ENCODE results near the gene DOCK3. TPM values are rescaled to one million over a fixed set of nuclear protein-coding genes. Genes with fewer than 3 reads are reported as not detected.

Gene DOCK3
- total RNA-seq, 1 experiment from 2014 or later: 5.6 TPM

DNA sequence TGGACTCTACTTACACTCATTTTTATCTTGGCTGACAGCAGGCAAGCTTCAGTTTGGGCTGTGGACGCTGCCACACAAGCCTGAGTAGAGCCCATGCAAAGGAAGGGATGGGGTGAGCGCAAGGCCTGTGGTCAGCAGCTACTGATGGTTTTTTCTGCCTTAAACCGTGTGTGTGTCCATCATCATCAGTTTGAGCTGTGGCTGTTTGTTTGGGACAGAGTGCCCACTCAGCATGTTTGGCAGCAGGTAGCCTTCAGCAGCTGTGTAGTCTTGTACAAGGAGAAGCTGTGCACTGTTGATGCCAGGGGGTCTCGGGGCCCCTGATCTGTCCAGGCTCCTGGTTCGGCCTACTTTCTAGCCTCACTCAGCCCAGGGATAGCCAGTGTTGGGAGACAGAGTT is 719.8 kb downstream of the DOCK3 start:
- POLR2A ChIA-PET: no interaction called here
- Mint-ChIP-seq H3K4me3 (peak overlapping the region; percentile 41), H3K36me3 (peaks cover 49% of the 10 kb centered on the region), H3K27ac (peak overlapping the region; percentile 24), H3K9me3 (no peaks in the 10 kb centered on the region), H3K27me3 (ENCODE audit: low read depth) (no peaks in the 10 kb centered on the region), H3K4me1 (peaks cover 30% of the 10 kb centered on the region)
- CTCF ChIA-PET: no interaction called here
- TF ChIP-seq FOXP1 (CRISPR knock-in tag; IDR thresholded peaks at IDR 0.05; ENCODE audit: borderline replicate concordance): no peak
- TF ChIP-seq, protein P1, sequence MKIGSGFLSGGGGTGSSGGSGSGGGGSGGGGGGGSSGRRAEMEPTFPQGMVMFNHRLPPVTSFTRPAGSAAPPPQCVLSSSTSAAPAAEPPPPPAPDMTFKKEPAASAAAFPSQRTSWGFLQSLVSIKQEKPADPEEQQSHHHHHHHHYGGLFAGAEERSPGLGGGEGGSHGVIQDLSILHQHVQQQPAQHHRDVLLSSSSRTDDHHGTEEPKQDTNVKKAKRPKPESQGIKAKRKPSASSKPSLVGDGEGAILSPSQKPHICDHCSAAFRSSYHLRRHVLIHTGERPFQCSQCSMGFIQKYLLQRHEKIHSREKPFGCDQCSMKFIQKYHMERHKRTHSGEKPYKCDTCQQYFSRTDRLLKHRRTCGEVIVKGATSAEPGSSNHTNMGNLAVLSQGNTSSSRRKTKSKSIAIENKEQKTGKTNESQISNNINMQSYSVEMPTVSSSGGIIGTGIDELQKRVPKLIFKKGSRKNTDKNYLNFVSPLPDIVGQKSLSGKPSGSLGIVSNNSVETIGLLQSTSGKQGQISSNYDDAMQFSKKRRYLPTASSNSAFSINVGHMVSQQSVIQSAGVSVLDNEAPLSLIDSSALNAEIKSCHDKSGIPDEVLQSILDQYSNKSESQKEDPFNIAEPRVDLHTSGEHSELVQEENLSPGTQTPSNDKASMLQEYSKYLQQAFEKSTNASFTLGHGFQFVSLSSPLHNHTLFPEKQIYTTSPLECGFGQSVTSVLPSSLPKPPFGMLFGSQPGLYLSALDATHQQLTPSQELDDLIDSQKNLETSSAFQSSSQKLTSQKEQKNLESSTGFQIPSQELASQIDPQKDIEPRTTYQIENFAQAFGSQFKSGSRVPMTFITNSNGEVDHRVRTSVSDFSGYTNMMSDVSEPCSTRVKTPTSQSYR (CRISPR knock-in tag; IDR thresholded peaks at IDR 0.05): no peak
- TF ChIP-seq FOXJ3 (CRISPR knock-in tag; IDR thresholded peaks at IDR 0.05; ENCODE audit: borderline replicate concordance): no peak
- no peak for TF ChIP-seq MXD4 (CRISPR knock-in tag; IDR thresholded peaks at IDR 0.05; ENCODE audit: borderline replicate concordance)
- no peak for TF ChIP-seq JAZF1 (CRISPR knock-in tag; IDR thresholded peaks at IDR 0.05)
- no peak for TF ChIP-seq TEAD1 (CRISPR knock-in tag; IDR thresholded peaks at IDR 0.05)
- TF ChIP-seq ZNF219 (CRISPR knock-in tag; IDR thresholded peaks at IDR 0.05; ENCODE audit: borderline replicate concordance): no peak
- no peak for TF ChIP-seq ZNF232 (CRISPR knock-in tag; IDR thresholded peaks at IDR 0.05)
- no peak for TF ChIP-seq ETV6 (CRISPR knock-in tag; IDR thresholded peaks at IDR 0.05)
- TF ChIP-seq, protein P2, sequence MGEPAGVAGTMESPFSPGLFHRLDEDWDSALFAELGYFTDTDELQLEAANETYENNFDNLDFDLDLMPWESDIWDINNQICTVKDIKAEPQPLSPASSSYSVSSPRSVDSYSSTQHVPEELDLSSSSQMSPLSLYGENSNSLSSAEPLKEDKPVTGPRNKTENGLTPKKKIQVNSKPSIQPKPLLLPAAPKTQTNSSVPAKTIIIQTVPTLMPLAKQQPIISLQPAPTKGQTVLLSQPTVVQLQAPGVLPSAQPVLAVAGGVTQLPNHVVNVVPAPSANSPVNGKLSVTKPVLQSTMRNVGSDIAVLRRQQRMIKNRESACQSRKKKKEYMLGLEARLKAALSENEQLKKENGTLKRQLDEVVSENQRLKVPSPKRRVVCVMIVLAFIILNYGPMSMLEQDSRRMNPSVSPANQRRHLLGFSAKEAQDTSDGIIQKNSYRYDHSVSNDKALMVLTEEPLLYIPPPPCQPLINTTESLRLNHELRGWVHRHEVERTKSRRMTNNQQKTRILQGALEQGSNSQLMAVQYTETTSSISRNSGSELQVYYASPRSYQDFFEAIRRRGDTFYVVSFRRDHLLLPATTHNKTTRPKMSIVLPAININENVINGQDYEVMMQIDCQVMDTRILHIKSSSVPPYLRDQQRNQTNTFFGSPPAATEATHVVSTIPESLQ (CRISPR knock-in tag; IDR thresholded peaks at IDR 0.05): no peak
- no peak for TF ChIP-seq HMGA2 (CRISPR knock-in tag; IDR thresholded peaks at IDR 0.05)
- DNase-seq (ENCODE audit: low spot score) (no peak), ATAC-seq (no peak)

DNA sequence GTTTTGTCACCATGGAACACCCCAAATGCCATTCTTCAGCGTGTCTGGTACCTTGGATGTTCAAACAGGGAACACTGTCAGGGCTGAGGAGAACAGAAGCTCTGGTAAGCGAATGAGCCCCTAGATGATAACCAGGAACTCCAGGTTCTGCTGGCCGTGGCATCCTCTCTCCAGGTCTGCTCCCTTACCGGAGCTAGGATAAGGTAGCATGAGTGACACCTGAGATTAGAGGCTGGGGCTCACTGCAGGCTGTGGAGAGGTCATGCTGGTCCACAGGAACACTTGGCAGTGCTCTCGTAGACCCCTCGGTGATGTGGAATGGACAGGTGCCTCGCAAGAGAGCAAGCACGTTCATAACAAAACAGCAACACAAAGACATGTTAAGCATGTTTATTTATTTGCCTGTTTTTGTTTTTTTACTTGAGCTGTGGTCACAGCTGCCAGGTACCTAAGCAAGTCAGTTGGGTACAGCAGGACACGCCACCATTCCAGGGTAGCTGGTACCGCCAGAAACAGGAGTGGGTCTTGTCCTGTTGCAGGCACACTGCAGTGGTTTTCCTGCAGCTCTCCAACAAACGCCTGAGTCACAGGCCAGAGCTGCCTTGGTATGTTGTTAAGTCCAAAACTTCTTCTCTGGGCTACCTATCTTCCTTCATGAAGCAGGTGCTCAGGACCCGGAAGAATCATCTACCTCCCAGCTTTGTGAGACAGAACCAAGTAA is 720.9 kb downstream of the DOCK3 start:
- H3K36me3 Mint-ChIP-seq: peaks cover 48% of the 10 kb centered on the region
- ChIA-PET POLR2A (no interaction called here), CTCF (interaction anchor here (1.4 kb wide), 1 partner anchor 779 kb away, joined by 4 read pairs; no protein-coding TSS in a partner anchor)
- ATAC-seq (no peak), DNase-seq (ENCODE audit: low spot score) (no peak)
- H3K27ac Mint-ChIP-seq: 0 out of 2 replicates have a peak overlapping the region, but pooled peaks have one; percentile 83
- TF ChIP-seq MXD4 (CRISPR knock-in tag; IDR thresholded peaks at IDR 0.05; ENCODE audit: borderline replicate concordance): no peak
- TF ChIP-seq SMAD4 (CRISPR knock-in tag; IDR thresholded peaks at IDR 0.05): no peak
- TF ChIP-seq ATF1 (CRISPR knock-in tag; IDR thresholded peaks at IDR 0.05): no peak
- TF ChIP-seq GABPB1 (CRISPR knock-in tag; IDR thresholded peaks at IDR 0.05): no peak
- no peak for TF ChIP-seq GTF2I (CRISPR knock-in tag; conservative IDR thresholded peaks at IDR 0.05)
- no peak for TF ChIP-seq TEAD4 (CRISPR knock-in tag; IDR thresholded peaks at IDR 0.05)
- TF ChIP-seq, protein P3, sequence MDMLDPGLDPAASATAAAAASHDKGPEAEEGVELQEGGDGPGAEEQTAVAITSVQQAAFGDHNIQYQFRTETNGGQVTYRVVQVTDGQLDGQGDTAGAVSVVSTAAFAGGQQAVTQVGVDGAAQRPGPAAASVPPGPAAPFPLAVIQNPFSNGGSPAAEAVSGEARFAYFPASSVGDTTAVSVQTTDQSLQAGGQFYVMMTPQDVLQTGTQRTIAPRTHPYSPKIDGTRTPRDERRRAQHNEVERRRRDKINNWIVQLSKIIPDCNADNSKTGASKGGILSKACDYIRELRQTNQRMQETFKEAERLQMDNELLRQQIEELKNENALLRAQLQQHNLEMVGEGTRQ (CRISPR knock-in tag; IDR thresholded peaks at IDR 0.05): no peak
- TF ChIP-seq ZNF416 (CRISPR knock-in tag; IDR thresholded peaks at IDR 0.05): no peak
- no peaks in the 10 kb centered on the region for H3K9me3 Mint-ChIP-seq
- H3K4me3 Mint-ChIP-seq: no peak overlapping the region
- H3K27me3 Mint-ChIP-seq (ENCODE audit: low read depth): no peaks in the 10 kb centered on the region
- peaks cover 27% of the 10 kb centered on the region for H3K4me1 Mint-ChIP-seq

DNA sequence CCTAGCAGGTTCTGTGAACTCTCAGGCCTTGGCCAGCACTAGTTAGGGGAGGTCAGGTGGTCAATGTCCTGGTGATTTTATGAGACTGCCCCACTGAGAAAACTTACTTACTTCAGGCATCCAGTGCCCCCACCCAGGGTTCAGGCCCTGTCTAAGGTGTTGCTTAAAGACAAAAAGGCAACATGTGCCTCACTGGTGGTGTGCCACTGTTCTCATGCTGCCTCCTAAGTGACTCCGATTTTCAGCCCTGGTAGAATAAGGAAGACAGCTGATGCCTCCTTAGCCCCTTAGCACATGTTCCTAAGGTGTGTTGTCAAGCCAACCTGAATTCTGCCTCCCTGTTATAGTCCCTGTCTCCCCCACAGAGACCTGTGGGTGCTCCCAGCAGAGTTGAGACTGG is 721.7 kb downstream of the DOCK3 start:
- Mint-ChIP-seq H3K27ac (peak overlapping the region; percentile 83), H3K4me3 (no peak overlapping the region), H3K27me3 (ENCODE audit: low read depth) (no peaks in the 10 kb centered on the region), H3K9me3 (no peaks in the 10 kb centered on the region), H3K36me3 (peaks cover 51% of the 10 kb centered on the region), H3K4me1 (peaks cover 27% of the 10 kb centered on the region)
- ATAC-seq: no peak
- no peak for DNase-seq (ENCODE audit: low spot score)
- TF ChIP-seq PRRX2 (CRISPR knock-in tag; IDR thresholded peaks at IDR 0.05): no peak
- ChIA-PET CTCF (interaction anchor here (1.1 to 1.4 kb wide), 2 partner anchors 273 to 780 kb away, joined by 3 to 4 read pairs; no protein-coding TSS in a partner anchor), POLR2A (no interaction called here)

Measured in WTC11 (cell line).